KG1 (cell line): ENCODE data around the gene TMEM95.
A peak's percentile ranks its signal among the peaks of the same experiment; 100 is the strongest.

ENCODE experiments used
- DNase-seq: peaks from one replicate; lab custom pipeline; 2025; lab: John Stamatoyannopoulos, UW

The TMEM95 gene

DNA sequence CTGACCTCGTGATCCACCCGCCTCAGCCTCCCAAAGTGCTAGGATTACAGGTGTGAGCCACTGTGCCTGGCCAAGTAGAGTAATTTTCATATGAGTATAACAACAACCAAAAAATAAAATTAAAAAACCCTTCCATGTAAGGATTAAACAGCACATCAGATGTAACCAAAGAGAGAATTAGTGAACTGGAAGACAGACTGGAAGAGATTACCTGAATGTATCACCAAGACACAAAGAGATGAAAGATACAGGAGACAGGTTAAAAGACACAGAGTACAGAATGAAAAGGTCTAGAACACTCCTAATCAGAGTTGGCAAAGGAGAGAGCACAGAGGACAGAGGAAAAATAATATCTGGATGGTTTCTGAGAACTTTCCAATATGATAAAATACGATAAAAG lies 24.2 kb downstream of the TMEM95 start:
- DNase-seq: no peak

DNA sequence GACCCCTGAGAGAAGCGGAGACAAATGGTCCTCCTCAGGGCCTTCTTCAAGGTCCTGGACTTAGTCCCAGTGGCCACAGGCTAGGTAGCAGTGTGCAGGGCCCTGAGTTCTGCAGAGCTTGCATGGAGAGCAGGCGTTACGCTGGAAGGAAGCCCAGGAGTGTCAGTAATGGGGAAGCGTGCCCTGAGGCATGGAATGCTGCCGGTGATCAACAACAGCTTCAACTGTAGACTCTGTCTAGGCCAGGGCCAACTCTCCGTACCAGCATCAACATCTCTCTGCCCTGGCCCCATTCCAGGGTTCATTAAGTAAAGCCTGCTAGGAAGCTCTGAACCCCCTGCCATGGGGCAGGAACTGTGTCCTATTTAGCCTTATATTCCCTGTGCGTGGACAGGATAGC lies 25.4 kb downstream of the TMEM95 start:
- DNase-seq: no peak

DNA sequence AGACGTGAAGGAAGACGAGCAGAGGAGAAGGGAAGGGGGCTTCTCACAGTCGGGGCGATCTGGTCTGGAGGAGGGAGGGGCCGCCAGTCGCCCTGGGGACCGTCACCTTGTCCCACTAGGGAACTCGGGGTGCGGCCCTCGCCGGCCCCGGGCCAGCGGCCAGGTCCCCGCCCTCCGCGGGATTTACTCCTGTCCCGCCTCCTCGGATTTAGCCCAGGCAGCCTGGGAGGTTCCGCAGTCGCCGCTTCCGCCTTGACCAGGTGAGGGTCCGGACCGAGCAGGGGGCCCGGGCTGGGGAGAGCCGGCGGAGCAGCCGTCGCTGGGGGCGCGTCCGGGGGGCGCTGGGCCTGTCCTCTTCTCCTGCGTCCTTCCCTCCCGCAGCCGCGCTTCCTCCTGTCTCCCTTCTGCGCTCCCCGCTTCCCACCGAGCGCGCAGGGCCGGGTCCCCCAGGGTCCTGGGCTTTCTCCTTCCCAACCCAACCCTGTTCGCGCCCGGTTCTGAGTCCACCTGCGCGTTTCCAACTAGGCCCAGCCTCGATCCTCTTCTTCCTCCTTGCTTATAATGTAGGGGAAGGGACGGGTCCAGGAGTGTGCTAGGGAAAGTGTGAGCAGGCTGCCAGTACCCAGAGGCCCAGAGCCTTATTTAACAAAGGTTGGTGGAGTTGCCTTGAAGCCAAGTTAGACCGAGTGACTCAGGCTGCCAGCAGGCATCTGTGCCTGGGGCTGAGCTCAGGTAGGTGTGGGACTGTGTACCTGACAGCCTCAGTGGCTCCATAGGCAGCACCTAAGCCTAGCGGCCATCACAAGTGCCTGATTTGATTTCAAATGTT lies 26.1 kb downstream of the TMEM95 start, which contains the start of gene TNK1:
Gene TNK1 (plus strand): TSS at position 235 of the 829 bp plus-strand sequence. CDS start 1,838 bp downstream, outside the sequence.
- DNase-seq: no peak

DNA sequence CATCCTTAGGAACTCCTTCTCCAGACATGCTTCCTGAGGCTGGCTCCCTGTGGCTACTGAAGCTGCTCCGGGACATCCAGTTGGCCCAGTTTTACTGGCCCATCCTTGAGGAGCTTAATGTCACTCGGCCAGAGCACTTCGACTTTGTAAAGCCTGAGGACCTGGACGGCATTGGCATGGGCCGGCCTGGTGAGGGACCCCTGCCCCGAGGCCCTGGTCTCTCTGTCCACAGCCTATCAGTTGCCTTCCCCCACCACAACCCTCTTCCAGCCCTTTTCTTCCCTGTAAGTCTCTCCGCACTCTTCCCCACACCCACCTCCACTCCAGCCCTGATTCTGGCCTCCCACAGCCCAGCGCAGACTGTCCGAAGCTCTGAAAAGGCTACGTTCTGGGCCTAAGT lies 27.9 kb downstream of the TMEM95 start:
- no peak for DNase-seq

DNA sequence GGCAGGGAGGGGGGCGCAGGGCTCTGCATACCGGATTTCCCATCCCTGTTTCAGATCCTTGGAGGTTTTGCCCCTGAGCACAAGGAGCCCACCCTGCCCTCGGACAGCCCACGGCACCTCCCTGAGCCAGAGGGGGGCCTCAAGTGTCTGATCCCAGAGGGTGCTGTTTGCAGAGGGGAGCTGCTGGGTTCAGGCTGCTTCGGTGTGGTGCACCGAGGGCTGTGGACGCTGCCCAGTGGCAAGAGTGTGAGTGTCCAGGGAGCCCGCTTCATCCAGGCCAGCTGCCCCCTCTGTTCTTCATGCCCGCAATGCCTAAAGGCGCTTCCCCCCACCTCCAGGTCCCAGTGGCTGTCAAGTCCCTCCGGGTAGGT lies 28.4 kb downstream of the TMEM95 start:
- DNase-seq: no peak

DNA sequence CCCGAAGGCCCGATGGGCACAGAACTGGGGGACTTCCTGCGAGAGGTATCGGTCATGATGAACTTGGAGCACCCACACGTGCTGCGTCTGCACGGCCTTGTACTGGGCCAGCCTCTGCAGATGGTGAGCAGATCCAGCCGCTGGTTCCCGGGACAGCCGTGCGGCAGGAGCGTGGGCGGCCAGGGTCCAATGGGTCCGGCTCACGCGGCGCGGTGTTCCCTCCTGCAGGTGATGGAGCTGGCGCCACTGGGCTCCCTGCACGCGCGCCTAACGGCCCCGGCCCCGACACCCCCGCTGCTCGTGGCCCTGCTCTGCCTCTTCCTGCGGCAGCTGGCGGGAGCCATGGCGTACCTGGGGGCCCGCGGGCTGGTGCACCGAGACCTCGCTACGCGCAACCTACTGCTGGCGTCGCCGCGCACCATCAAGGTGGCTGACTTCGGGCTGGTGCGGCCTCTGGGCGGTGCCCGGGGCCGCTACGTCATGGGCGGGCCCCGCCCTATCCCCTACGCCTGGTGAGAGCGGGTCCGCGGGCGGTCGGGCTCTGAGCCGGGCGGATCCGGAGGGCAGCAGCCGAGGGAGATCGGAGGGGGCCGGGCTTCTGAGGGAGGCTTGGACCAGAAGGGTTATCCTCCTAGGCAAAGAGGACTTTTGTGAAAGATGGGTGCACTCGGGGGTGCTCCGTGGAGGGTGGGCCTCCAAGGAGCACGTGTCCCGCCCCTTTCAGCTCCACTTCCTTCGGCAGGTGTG lies 29.0 kb downstream of the TMEM95 start:
- DNase-seq: no peak

DNA sequence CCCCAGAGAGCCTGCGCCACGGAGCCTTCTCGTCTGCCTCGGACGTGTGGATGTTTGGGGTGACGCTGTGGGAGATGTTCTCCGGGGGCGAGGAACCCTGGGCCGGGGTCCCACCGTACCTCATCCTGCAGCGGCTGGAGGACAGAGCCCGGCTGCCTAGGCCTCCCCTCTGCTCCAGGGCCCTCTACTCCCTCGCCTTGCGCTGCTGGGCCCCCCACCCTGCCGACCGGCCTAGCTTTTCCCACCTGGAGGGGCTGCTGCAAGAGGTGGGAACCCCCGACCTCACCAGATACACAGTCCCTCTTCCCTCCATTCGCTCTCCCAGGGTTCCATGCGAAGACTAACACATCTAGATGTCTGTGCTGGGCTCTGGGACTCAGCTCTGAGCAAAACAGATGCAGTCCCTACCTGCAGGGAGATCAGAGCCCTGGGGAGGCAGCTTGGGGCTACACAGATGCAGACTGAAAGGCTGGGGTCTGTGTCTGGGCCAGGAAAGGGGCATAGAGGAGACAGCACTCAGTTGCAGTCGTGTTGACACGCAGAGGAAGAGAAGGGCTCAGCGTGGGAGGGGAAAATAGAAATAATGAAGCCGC lies 29.6 kb downstream of the TMEM95 start:
- no peak for DNase-seq

DNA sequence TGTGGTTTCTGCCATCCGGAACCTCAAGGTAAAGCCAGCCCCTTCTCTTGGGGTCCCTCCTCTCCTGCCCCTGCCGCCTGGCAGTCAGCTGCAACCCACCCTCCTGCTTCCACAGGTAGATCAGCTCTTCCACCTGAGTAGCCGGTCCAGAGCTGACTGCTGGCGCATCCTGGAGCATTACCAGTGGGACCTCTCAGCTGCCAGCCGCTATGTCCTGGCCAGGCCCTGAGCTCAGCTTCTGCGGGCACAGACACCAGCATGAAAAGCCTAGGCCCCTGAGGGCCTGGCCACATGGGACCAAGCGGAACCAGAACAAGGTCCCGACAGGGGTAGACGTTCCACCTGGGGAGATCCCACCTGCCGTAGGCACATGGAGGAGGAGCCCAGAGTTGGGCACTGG lies 33.9 kb downstream of the TMEM95 start:
- no peak for DNase-seq

DNA sequence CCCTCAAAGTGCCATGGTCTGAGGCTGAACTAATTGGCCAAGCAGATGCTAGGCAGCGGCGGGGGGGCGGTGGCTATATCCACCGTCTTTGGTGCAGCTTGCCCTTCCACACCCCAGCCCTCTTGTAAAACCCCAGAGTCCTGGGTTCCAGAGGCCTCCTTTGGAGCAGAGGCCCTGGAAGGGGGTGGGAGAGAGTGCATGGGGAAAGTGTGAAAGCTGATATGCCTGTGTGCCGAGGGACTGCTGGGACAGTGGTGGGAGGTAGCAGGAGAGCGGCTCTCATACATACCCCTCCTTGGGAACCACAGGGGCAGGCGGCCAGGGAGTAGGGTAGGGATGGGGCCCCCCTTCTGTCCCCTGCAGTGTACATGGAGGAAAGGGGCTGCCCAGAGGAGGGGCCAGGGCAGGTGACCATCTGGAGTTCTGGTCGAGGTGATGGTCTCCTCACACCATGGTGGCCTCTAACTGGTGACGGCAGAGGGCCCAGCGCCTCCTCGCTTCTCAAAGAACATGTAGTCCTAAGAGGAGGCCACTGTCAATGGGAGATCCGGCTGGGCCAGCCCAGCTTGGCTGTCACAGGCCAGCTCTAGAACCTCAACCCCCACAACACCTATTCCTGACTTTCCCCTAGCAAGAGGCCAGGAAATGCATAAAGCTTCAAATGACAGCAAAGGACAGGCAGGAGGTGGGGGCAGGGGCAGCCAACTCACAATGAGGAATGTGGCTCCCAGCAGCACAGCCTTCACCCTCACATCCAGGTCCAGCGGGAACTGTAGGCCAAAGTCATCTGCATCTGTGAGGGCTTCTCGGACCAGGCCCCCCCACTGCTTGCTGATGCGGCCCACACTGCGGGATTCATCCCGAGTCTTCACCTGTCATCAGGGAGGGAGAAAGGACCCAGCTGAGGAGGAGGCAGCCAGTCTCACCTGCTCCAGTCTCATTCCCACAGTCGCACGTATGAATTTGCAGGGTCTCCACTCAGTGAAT lies 35.3 kb downstream of the TMEM95 start:
- no peak for DNase-seq

DNA sequence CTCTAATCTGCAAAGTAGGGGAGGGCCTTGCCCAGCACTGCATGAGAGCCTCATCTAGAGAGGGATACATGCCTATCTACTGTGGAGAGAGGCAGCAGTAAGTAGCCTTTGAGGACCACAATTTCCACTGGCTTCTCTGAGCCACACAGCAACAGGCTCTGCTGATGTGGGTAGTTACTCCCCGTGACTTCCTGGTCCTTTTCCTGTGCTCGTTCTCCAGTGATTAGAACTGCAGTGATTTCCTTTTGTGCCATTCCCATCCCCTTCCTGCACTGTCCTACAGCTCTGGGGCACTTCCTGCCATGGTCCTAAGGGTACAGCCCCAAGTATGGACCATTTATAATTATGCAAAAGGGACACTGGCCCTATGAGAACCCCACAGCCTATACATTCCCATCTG lies 36.4 kb downstream of the TMEM95 start:
- DNase-seq: no peak

DNA sequence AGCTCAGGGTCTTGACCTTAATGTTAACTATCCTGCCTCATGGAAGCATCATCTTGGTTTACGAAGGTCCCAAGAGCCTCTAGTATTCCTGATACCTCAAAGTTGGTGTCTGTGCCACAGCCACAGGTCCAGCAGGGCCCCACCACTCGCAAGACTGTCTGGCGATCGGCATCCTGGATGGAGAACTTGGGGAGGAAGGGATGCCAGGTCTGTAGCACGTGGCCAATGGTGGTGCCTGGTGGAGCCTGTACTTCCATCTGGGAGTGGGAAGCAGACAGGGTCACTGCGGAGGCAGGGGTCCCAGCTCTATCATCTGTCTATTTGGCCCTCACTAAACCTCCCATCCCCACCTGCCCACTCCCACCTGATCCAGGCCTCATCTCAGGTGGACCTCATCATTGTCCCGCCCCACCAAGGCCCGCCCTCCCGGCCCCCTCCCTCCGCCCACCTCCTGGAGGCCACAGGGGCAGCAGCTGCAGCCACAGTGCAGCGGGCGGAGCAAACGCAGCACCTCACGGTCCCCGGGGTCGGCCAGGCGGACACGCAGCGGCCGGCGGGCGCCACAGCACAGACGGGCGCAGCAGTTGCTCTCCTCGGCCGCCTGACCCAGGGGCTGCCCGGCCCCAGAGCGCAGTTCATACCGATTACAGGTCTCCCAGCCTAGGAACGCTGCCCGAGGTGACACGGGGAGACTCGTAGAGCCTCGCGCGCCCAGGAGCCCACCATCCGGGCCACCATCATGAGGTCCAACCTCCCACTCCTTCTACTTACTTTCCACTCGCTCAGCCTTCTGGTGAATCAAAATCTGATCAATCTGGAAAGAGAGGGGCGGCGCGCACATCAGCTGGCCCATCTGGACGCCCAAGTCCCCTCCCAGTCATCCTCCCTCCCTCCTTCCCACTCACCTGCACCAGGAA lies 38.0 kb downstream of the TMEM95 start:
- no peak for DNase-seq

DNA sequence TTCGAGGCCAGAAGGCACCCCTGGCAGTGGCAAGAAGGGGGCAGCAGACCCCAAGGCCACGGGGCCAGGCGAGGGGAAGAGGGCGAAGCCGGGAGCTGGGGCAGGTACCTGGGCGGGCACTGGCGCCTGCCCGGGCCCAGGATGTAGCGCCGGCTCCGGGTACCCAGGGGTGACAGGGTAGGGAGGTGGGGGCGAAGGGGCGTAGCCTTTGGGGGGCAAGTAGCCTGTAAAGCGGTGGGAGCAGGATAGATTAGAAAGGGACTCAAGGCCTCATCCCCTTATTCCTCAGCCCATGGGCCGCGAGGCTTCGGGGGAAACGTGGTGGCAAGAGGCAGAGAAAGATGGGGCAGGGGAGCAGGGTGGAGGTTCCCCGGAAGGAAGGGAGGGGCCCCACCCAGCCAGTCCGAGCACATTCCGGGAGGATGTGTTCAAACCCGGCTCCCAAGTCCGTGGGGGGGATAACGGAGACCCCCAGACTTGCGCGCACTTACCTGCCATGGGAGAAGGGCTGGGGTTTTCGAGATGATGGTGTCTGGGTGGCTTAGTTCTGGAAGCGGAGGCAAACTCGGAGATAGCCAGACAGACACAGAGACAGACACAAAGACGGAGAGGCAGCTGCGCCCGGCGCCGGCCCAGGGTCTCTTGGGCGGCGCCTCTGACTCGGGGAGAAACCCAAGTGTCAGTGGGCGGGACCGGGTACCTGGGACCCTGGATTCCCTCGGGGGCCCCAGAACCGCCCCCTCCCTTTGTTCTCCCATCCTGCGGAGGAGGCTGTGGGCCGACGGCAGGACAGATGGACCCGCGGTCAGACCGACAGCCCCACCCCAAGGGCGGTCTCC lies 38.9 kb downstream of the TMEM95 start:
- no peak for DNase-seq

DNA sequence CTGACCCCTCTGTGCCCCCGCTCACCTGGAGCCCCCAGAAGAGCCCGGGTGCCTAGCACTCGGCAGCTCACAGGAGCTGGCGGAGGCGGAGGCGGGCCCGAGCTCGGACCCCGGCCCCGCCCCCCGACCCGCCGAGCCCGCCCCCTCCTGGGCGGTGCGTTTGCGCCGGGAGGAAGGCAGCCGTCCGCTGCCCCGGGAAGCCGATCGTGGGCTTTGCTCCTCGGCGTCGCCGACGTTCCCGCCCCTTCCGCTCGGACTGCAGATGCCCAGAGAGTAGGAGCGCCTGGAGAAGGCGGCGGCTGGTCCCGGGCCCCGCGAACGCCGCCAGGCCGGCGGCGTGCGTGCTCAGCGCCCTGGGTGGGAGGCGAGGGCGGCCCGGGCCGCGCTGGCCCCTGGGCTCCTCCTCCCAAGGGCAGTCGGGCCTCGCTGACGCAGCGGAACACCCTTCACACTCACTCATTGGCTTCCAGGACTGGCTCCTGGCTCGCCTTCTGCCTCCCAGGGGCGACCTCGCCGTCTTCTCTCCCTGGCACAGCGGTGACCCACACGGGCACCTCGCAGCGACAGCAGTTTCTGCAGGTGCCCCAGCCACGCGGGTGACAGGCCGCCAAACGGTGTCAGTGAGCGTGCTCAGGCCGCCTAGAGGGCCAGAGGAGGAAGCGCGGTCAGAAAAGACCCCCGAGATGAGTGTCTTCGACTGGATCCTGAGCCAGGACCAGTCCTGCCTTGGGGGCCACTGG lies 39.7 kb downstream of the TMEM95 start, which contains the start of gene PLSCR3:
Gene PLSCR3 (minus strand): TSS at position 74 of the 740 bp plus-strand sequence. CDS start 415 bp downstream, outside the sequence.
- DNase-seq: peak; percentile 7

DNA sequence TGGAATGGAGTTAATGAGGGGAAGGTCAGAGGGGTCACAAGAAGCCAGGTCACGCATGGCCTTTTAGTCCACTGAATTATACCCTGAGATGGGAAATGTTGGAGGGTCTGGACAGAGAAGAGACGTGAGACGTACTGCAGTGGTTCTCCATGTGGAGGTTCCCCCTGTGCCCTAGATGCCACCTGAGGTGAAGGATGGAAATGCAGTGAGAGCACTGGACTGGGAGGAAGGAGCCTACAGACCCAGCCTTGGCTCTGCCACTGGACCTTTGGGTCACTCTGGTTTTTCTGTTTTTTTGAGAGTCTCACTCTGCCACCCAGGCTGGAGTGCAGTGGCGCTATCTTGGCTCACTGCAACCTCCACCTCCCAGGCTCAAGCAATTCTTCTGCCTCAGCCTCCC lies 41.2 kb downstream of the TMEM95 start:
- no peak for DNase-seq

DNA sequence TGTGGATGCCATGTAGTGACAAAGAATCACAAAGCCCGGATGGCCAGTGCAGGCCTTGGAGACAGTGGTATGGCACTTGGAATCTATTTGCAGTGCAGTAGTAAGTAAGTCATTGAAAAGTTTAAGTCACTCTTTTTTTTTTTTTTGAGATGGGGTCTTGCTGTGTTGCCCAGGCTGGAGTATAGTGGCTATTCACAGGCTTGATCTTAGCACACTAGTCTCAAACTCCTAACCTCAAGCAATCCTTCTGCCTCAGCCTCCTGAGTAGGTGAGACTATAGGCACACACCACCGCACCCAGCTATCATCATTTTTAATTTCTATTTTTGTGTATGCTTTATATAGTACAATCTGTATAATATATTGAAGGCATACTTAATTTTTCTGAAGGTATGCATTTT lies 43.7 kb downstream of the TMEM95 start:
- DNase-seq: no peak

DNA sequence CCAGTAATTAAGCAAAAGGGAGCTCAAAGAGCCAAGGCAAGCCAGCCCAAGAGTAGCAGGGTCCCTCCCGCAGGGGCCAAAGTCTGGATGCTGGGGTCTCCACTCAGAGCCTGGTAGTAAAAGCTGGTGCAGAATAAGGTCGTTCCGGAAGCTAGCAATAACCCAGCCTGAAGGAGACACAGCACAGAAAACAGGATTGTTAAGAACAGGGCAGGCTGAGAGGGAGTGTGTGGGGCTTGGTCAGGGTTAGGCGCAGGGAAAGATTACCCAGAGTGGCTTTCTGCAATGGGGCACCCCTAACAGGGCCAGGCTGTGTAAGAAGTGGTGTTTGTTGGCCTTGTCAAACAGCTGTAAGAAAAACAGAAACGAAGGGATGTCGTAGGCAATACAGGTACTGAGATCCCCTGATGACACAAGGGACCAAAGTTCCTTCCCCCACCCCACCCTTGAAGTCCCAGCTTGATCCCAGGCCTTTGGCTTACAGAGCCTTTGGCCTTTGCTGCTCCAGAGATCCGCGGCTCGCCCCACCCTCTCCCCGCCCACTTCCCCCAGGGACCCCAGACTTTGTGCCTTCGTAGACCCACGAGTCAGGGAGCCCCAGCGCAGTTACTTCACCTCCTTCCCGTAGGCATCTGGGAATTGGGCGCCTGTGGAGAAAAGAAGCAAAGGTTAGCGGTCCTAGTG lies 48.2 kb downstream of the TMEM95 start:
- no peak for DNase-seq

DNA sequence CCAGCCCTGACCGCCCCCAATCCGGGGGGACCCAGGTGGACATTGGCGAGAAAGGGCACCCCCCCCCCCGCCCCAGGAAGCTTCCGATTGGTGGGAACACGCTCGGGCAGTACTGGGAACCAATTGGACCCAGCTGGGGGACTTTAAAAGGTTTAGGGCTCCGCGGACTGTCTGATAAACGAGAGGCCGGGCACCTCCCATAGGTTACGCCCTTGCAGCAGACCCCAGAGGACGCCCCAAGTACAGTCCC lies 48.7 kb downstream of the TMEM95 start:
- DNase-seq: no peak

DNA sequence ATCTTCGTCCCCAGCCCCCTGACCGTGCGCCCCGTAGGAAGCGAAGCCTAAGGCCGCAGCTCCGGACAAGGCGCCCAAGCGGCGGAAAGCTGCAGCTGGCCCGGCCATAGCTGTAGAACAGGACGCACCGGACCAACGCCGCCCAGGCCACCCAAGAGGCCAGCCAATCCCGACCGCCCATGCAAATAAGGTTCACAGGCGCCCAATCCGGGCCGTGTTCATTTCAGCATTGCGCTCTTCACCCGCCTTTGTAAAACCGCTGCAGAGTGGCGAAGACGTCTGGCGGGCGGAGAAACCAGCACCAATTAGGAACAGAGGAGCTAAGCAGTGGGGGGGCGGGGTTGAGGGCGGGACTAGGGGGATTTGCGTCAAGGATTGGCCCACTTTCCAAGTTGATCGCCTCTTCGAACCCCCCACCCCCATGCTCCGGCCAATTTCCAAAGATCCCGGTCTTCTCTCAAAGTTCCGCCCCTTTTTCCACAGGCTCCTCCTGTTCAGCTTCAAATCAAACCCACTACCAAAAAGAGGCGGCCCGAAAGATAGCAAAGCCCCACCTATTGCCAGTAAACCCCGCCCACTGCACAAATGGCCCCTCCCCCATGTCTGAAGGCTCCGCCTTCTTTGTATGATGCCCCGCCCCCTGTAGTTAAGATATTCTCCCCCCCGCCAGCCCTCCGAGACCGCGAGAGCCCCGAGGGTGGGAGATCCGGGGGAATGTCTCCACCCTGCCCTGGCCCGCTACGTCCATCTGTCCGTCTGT lies 49.2 kb downstream of the TMEM95 start, which contains the start of gene TMEM256:
Gene TMEM256 (minus strand): TSS at position 121 of the 760 bp plus-strand sequence. CDS start 13 bp downstream, at position 108.
- peak; percentile 72 for DNase-seq
